ENCODE measurements around the gene VSTM1. TPM values are rescaled to one million over a fixed set of nuclear protein-coding genes. Genes with fewer than 3 reads are reported as not detected.
"Not testable (repeated sequence)": the region's sequence is repeated elsewhere in the genome, so short reads cannot be mapped to it uniquely, and the experiment has no call there.

The VSTM1 gene, protein sequence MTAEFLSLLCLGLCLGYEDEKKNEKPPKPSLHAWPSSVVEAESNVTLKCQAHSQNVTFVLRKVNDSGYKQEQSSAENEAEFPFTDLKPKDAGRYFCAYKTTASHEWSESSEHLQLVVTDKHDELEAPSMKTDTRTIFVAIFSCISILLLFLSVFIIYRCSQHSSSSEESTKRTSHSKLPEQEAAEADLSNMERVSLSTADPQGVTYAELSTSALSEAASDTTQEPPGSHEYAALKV
- not detected for total RNA-seq

DNA sequence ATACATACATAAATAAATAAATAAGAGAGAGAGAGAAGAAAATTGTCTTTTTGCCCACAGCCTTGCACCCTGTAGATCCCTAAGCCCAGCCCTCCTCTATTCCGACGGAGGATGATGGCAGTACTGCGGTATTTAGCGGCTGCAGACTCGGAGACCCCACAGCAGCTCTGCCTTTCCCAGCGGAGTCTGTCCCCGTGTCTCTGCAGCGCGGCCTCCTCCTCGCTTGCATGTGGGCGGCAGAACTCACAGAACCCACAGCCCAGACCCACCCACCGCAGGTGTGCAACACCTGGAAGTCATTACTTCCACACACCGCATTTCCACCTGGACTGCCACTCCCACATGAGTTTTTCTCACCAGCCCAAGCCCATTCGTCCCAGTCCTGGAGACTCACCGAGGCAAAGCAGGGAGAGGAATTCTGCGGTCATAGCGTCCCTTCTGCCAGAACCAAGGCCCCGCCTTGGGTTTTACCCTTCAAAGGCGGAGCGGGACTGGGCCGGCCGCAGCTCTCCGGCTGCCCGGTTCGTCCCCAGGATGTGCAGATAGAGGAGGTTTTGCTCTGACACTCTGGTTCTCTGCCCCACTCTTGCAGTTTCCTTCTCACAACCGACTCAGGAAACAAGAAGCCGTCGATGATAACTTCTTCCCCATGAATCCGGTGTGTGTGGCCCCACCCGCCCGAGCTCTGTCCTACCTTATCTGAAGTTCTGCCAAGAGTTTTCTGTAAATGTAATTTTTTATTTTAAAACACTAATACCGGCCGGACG, at the start of gene VSTM1:
Gene VSTM1, minus strand, starts transcription at position 548 of the 767 bp plus-strand sequence. Its CDS starts 120 bp downstream, at position 428.
- no peak within 1 kb of the TSS for H3K4me3 Mint-ChIP-seq
- peaks cover 7 to 21% of the 10 kb centered on the region in 2 donors for H3K27me3 Mint-ChIP-seq
- H3K27ac Mint-ChIP-seq: no peak within 1 kb of the TSS
- H3K9me3 Mint-ChIP-seq: no peaks in the 10 kb centered on the region
- no peaks in the 10 kb centered on the region for H3K36me3 Mint-ChIP-seq
- no peak for DNase-seq (ENCODE audit: low spot score)
- no peak for ATAC-seq
- peaks cover 0 to 4% of the 10 kb centered on the region in 2 donors for H3K4me1 Mint-ChIP-seq (ENCODE audit: low read depth in 2 of 2)

DNA sequence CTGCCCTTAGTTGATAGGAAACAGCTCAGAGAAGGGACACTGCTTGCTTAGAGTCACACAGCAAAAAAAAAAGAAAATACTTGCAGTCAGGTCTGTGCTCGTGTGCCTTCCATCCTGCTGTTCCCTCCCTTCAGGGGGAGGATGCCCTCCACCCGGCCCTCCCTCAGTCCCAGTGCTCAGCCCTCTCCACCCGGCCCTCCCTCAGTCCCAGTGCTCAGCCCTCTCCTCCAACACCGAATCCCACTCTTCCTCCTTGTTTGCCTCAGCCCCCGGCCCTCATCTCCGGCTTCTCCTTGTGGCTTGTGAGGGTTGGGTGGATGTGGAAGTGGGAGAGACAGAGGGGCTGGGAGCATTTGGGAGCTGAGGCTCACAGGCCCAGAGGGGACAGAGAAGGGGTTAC, 46.0 kb upstream of the VSTM1 start:
- H3K9me3 Mint-ChIP-seq: no peaks in the 10 kb centered on the region
- peak in 1 of 2 donors; percentile 52 for ATAC-seq
- DNase-seq (ENCODE audit: low spot score): no peak
- no peak overlapping the region for H3K27ac Mint-ChIP-seq
- H3K4me3 Mint-ChIP-seq: no peak overlapping the region
- no peaks in the 10 kb centered on the region for H3K27me3 Mint-ChIP-seq
- peaks cover 15% of the 10 kb centered on the region for H3K36me3 Mint-ChIP-seq
- peaks cover 12 to 26% of the 10 kb centered on the region in 2 donors for H3K4me1 Mint-ChIP-seq (ENCODE audit: low read depth in 2 of 2)

DNA sequence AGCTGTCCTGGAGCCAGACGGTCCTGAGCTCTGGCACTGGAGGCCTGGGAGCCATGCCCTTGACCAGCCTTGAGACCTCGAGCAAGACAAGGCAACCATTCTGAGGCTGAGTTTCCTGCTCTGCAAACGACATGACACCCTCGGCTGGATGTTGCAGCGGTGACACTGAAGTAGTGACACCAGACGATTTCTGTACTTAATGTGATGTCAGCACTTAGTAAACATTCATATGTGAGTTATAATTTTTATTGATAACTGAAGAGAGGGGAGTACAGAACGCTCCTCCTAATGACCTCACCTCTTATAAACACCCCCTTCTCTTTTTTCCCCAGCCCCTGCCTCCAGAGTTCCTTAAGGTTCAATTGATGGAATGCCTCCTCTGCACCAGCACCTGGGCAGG, 44.8 kb upstream of the VSTM1 start:
- Mint-ChIP-seq H3K27me3 (no peaks in the 10 kb centered on the region), H3K36me3 (peaks cover 15% of the 10 kb centered on the region), H3K4me3 (no peak overlapping the region), H3K27ac (no peak overlapping the region), H3K9me3 (no peaks in the 10 kb centered on the region), H3K4me1 (ENCODE audit: low read depth in 2 of 2) (peaks cover 6 to 18% of the 10 kb centered on the region in 2 donors)
- no peak for DNase-seq (ENCODE audit: low spot score)
- ATAC-seq: no peak

DNA sequence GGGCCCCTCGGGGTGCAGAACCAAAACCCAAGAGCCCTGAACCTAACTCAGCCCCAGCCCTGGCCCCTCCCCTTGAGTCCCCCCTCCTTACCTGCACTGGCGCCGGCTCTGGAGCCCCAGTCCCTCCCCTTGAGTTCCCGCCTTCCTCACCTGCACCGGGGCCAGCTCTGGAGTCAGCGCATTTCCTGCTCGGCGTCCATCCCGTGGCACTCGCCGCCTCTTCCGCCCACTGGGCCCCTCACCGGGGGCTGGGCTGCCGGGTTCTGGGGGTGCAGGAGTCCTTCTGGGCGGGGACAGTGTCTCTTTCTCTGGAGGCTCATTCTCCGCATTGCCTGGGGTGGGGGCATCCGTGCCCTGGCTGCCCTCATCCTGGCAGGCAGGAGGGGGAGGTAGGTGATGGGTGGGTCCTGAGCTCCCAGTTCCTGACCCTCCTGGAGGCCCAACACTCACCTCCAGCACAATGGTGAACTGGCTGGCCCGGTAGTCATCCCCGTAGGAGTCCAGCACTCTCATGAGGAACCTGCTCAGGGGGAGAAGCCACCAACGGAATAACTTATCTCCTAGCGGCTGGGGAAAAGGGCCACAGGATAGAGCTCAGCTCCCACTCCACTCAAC, 44.3 kb upstream of the VSTM1 start:
- Mint-ChIP-seq H3K9me3 (no peaks in the 10 kb centered on the region), H3K27ac (no peak overlapping the region), H3K36me3 (peaks cover 15% of the 10 kb centered on the region), H3K4me3 (no peak overlapping the region), H3K27me3 (no peaks in the 10 kb centered on the region), H3K4me1 (ENCODE audit: low read depth in 2 of 2) (peaks cover 6 to 23% of the 10 kb centered on the region in 2 donors)
- ATAC-seq (no peak), DNase-seq (ENCODE audit: low spot score) (no peak)

DNA sequence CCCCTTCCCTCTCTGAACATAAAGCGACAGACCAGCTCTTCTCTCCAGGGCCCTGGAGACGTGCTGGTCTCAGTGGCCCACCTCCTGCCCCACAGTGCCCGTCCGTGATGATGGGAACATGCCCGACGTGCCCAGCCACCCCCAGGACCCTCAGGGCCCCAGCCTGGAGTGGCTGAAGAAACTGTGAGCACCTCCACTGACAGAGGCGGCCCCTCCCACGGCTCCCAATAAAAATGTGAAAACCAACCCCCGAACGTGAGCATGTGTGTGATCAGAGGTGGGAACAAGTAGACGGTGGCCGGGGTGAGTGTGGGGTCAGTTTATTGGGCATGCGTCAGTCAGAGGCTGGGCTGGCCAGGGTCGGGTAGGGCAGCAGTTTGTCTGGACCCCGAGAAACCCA, 43.0 kb upstream of the VSTM1 start:
- H3K36me3 Mint-ChIP-seq: peaks cover 15% of the 10 kb centered on the region
- DNase-seq (ENCODE audit: low spot score): no peak
- H3K27ac Mint-ChIP-seq: no peak overlapping the region
- no peak for ATAC-seq
- no peak overlapping the region for H3K4me3 Mint-ChIP-seq
- no peaks in the 10 kb centered on the region for H3K27me3 Mint-ChIP-seq
- H3K9me3 Mint-ChIP-seq: no peaks in the 10 kb centered on the region
- H3K4me1 Mint-ChIP-seq (ENCODE audit: low read depth in 2 of 2): peaks cover 11 to 28% of the 10 kb centered on the region in 2 donors

DNA sequence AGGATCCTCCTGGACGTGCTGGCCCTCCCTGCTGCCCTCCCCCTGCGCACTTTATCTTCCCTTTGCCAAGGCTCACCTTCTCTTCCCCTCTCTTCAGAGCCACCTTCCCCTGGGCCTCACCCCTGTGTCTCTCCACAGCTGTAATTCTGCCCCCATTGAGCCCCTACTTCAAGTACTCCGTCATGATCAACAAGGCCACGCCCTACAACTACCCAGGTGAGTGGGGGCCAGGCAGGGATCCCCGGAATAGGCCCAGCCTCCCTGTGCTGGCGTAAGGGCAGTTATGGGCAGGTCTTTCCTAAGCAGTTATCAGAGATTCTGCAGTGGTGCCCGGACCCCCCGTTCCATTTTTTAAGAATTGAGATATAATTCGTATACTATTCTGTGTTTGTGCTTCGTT, 42.1 kb upstream of the VSTM1 start:
- no peaks in the 10 kb centered on the region for H3K9me3 Mint-ChIP-seq
- H3K27me3 Mint-ChIP-seq: no peaks in the 10 kb centered on the region
- no peak overlapping the region for H3K27ac Mint-ChIP-seq
- H3K4me3 Mint-ChIP-seq: no peak overlapping the region
- DNase-seq (ENCODE audit: low spot score): no peak
- peaks cover 13% of the 10 kb centered on the region for H3K36me3 Mint-ChIP-seq
- no peak for ATAC-seq
- H3K4me1 Mint-ChIP-seq (ENCODE audit: low read depth in 2 of 2): peaks cover 18 to 27% of the 10 kb centered on the region in 2 donors

DNA sequence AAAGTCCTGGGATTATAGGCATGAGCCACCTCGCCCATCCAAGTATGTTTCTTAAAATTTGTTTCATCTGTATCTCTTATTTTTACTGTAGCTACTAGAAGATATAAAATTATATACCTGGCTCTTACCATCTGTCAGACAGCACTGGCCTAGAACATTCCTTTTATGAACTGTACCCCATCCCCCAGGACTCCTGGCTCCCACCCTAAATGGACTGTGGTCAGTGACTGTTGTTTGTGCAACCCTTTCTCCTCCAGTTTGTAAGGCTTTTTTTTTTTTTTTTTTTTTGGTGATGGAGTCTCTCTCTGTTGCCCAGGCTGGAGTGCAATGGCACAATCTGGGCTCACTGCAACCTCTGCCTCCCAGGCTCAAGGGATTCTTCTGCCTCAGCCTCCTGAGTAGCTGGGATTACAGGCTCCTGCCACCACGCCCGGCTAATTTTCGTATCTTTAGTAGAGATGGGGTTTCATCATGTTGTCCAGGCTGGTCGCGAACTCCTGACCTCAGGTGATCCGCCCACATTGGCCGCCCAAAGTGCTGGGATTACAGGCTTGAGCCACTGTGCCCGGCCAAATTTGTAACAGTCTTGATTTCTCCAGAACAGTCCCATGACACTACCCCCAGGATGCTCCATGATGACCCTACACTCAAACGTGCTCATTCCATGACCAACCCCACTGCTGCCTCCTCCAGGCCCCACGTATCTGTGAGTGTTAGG, 41.5 kb upstream of the VSTM1 start:
- no peak for ATAC-seq
- H3K4me3 Mint-ChIP-seq: peak overlapping the region; percentile 90
- H3K36me3 Mint-ChIP-seq: peaks cover 11% of the 10 kb centered on the region
- no peak overlapping the region for H3K27ac Mint-ChIP-seq
- DNase-seq (ENCODE audit: low spot score): no peak
- no peaks in the 10 kb centered on the region for H3K27me3 Mint-ChIP-seq
- no peaks in the 10 kb centered on the region for H3K9me3 Mint-ChIP-seq
- H3K4me1 Mint-ChIP-seq (ENCODE audit: low read depth in 2 of 2): peaks cover 21 to 23% of the 10 kb centered on the region in 2 donors

DNA sequence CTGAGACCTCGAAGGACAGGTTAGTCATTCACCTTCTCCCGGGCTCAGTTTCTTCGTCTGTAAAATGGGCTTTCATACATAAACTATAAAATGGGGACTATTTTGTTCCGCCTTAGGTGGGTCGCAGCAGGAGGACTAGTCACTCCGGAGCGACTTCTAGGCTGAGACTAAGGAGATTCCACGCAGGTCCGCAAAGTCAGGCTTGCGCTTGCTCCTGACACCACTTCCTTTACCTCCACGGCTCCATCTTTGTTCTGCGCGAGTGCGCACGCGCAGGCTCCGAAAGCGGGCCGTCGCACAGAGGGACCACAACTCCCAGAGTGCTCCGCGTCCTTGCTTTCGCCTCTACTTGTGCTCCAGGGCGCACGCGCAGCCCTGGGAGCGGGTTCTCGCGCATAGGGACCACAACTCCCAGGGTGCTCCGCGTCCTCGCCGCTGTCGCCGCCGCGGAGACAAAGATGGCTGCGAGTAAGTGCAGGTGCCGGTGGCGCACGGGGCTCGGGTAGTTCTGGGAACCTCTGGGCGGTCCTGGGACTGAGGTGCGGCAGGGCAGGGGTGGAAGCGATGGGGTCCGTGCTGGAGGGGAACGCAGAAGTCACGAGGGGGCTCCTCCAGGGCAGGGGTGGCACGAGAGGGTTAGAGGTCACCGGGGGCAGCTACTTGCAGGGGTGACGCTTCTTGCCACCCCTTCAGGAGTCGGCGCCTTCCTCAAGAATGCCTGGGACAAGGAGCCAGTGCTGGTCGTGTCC, 38.9 kb upstream of the VSTM1 start, which contains the start of gene NDUFA3:
Gene NDUFA3, plus strand, starts transcription at position 435 of the 749 bp plus-strand sequence. Its CDS starts 24 bp downstream, at position 459.
- no peaks in the 10 kb centered on the region for H3K27me3 Mint-ChIP-seq
- ATAC-seq (peak; percentile 100), DNase-seq (ENCODE audit: low spot score) (peak; percentile 99)
- no peaks in the 10 kb centered on the region for H3K9me3 Mint-ChIP-seq
- H3K27ac Mint-ChIP-seq: peak within 1 kb of the TSS; percentile 79 to 95
- peaks cover 10% of the 10 kb centered on the region for H3K36me3 Mint-ChIP-seq
- H3K4me3 Mint-ChIP-seq: peak within 1 kb of the TSS; percentile 90
- H3K4me1 Mint-ChIP-seq (ENCODE audit: low read depth in 2 of 2): peaks cover 21 to 22% of the 10 kb centered on the region in 2 donors

DNA sequence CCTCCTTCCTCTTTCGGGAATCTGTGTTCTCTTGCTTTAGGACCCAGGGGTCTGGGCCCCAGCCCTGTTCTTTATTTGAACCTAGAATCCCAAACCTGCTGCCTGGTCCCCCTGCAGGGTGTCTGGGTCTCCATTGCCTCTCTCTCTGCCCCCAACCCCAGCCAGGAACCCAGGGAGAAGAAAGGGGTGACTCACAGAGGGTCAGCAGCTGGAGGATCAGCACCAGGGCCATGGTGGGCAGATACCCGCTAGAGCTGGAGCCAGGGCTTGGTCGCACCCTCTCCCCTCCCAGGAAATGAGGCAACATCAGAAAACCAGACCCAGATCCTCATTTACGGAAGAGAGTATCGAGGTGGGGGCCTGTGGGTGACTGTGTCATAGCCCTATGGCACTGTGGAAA, 36.9 kb upstream of the VSTM1 start, which contains the start of gene OSCAR:
Gene OSCAR, minus strand, starts transcription at position 243 of the 400 bp plus-strand sequence. Its CDS starts 11 bp downstream, at position 232.
- Mint-ChIP-seq H3K4me1 (ENCODE audit: low read depth in 2 of 2) (peaks cover 24 to 32% of the 10 kb centered on the region in 2 donors), H3K4me3 (peak within 1 kb of the TSS; percentile 65), H3K9me3 (no peaks in the 10 kb centered on the region), H3K36me3 (no peaks in the 10 kb centered on the region), H3K27ac (peak within 1 kb of the TSS; percentile 17 to 63), H3K27me3 (peaks cover 0 to 3% of the 10 kb centered on the region in 2 donors)
- no peak for ATAC-seq
- no peak for DNase-seq (ENCODE audit: low spot score)

DNA sequence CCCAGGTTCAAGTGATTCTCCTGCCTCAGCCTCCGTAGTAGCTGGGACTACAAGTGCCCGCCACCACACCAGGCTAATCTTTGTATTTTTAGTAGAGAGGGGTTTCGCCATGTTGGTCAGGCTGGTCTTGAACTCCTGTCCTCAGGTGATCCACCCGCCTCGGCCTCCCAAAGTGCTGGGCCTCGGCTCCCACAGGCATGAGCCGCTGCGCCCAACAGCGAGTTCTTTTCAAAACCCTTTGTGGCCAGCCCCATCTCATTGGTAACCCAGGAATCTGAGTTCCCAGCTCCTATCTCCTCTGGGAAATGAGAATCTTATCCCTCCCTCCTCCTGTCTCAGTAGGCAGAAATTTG, 36.2 kb upstream of the VSTM1 start:
- not testable (repeated sequence) for H3K4me3 Mint-ChIP-seq; DNase-seq (ENCODE audit: low spot score); ATAC-seq; H3K36me3 Mint-ChIP-seq; H3K9me3 Mint-ChIP-seq; H3K27me3 Mint-ChIP-seq; H3K27ac Mint-ChIP-seq
- peaks cover 21 to 32% of the 10 kb centered on the region in 2 donors for H3K4me1 Mint-ChIP-seq (ENCODE audit: low read depth in 2 of 2)

DNA sequence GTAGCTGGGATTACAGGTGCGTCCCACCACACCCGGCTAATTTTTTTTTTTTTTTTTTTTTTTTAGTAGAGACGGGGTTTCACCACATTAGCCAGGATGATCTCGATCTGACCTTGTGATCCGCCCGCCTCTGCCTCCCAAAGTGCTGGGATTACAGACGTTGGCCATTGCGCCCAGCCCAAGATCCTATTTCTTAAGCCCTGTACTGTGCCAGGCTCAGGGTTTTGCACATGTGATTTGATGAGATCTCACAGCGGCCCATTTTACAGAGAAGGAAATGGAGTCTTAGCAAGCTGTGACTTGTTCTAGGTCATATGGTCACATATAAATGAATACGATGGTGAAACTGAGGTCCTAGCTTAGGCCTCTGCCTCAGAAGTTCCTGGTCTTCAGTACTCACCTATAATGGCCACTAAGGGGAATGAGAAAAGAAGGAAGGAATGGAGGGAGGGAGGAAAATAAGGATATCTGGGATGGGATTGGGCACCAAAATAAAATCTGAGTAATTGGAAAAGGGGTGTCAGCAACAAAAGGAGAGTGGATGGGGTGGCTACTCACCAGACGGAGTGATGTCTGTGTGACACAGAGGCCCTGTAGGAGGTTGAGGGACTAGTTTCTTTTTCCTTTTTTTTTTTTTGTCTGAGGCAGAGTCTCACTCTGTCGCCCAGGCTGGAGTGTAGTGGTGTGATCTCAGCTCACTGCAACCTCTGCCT, 35.6 kb upstream of the VSTM1 start:
- ATAC-seq (no peak), DNase-seq (ENCODE audit: low spot score) (no peak)
- H3K36me3 Mint-ChIP-seq: no peaks in the 10 kb centered on the region
- peaks cover 0 to 4% of the 10 kb centered on the region in 2 donors for H3K27me3 Mint-ChIP-seq
- H3K27ac Mint-ChIP-seq: no peak overlapping the region
- H3K4me3 Mint-ChIP-seq: no peak overlapping the region
- H3K9me3 Mint-ChIP-seq: no peaks in the 10 kb centered on the region
- peaks cover 22 to 32% of the 10 kb centered on the region in 2 donors for H3K4me1 Mint-ChIP-seq (ENCODE audit: low read depth in 2 of 2)

DNA sequence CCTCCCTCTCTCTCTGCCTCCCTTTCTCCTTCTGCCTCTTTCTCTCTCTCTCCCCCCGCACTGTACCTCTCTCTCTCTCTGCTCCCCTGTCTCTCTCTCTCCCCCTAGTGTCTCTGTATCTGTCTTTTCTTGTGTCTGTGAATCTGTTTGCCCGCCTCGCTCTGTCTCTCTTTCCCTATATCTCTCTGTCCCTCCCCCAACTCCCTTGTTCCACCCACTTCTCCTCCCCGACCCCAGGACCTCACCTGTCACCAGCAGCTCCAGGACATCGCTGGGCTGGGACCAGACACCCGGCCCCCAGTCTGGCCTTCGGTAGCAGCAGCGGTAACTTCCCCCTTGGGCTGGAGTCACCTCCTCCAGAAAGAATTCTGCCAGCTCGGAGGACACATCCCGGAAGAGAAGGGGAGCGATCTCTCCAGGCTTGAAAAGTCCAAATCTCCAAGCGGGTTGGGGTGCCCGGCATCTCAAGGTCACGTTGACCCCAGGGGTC, 33.0 kb upstream of the VSTM1 start:
- H3K9me3 Mint-ChIP-seq: no peaks in the 10 kb centered on the region
- peaks cover 8 to 11% of the 10 kb centered on the region in 2 donors for H3K27me3 Mint-ChIP-seq
- ATAC-seq: peak in 1 of 2 donors; percentile 49
- peak overlapping the region; percentile 92 for H3K4me3 Mint-ChIP-seq
- DNase-seq (ENCODE audit: low spot score): no peak
- peak overlapping the region; percentile 69 to 78 for H3K27ac Mint-ChIP-seq
- no peaks in the 10 kb centered on the region for H3K36me3 Mint-ChIP-seq
- H3K4me1 Mint-ChIP-seq (ENCODE audit: low read depth in 2 of 2): peaks cover 15 to 21% of the 10 kb centered on the region in 2 donors

All from natural killer cell treated with Interleukin-12 subunit alpha and Interleukin-12 subunit beta and Interleukin-15 and Interleukin-18, amount 100 ng/mL, for 72 hours (primary cell).